ENCODE data around the gene FNDC10.

DNA sequence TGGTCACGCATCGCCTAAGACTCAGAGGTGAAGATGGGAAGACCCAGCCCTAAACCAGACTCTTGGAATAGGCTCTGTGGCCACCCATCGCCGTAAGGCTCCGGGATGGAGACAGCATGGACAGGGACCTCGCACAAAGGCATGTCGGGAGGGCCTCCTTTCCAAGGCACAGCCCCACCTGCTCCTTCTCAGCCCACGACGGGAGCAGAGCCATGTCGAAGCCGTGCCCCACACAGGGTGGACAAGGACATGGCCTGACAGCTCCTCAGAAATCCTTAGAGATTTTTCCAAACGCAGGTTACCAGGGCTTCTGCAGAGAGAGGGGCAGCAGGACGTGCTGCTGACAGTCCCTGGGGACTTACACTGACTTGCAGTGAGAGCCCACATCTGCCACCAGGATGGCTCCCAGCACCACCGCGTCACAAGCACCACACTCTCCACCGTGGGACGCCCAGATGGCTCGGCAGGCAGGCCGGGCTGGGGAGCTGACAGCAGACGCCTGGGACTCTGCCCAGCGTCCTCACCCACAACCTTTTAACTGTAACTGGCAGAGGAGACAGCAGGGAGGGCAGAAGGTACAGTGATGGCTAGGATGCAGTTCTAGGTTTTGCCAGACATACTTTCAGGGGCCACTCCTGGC is 37.3 kb downstream of the FNDC10 start:
- TF ChIP-seq ZBTB7A (IDR thresholded peaks at IDR 0.05; ENCODE audit: borderline replicate concordance, control insufficient read depth, low read depth, low read length) (no peak), POLR2A (conservative IDR thresholded peaks at IDR 0.05) (no peak; the same call in 1 of the 2 replicates), MAX (CRISPR knock-in tag; IDR thresholded peaks at IDR 0.05) (no peak; the same call in 1 of the 2 replicates), YY1 (IDR thresholded peaks at IDR 0.05; ENCODE audit: borderline replicate concordance in 1 of 3, control insufficient read depth in 1 of 3, extremely low read depth in 1 of 3, insufficient read depth in 3 of 3, insufficient read length in 1 of 3, insufficient replicate concordance in 2 of 3, low read depth in 1 of 3, low read length in 2 of 3) (no peak), EP300 (IDR thresholded peaks at IDR 0.05; ENCODE audit: low read length) (no peak)
- TF ChIP-seq, protein P1, sequence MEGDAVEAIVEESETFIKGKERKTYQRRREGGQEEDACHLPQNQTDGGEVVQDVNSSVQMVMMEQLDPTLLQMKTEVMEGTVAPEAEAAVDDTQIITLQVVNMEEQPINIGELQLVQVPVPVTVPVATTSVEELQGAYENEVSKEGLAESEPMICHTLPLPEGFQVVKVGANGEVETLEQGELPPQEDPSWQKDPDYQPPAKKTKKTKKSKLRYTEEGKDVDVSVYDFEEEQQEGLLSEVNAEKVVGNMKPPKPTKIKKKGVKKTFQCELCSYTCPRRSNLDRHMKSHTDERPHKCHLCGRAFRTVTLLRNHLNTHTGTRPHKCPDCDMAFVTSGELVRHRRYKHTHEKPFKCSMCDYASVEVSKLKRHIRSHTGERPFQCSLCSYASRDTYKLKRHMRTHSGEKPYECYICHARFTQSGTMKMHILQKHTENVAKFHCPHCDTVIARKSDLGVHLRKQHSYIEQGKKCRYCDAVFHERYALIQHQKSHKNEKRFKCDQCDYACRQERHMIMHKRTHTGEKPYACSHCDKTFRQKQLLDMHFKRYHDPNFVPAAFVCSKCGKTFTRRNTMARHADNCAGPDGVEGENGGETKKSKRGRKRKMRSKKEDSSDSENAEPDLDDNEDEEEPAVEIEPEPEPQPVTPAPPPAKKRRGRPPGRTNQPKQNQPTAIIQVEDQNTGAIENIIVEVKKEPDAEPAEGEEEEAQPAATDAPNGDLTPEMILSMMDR (IDR thresholded peaks at IDR 0.05 in 2 of 3, conservative IDR thresholded peaks at IDR 0.05 in 1 of 3; ENCODE audit: insufficient read depth in 2 of 3, low read depth in 1 of 3, low read length in 3 of 3) = no peak

Measured in K562 (cell line).